Vagina (tissue), 2 donors: ENCODE results near the gene ROM1.
A peak's percentile ranks its signal among the peaks of the same experiment; 100 is the strongest.

Source experiments
- CTCF ChIP-seq, 3 experiments: fragments of 450-650 bp in 2 of 3; fragments of 200-600 bp in 1 of 3; sonication (generic) in 1 of 3; IDR thresholded peaks; one replicate each; pipeline ENCODE4 v1.5.1; 2017 to 2019; ENCODE audit warnings: antibody characterized with exemption in 3 of 3, mild to moderate bottlenecking in 2 of 3, moderate library complexity in 2 of 3
- POLR2A ChIP-seq, 2 donors: fragments of 450-650 bp; IDR thresholded peaks; one replicate each; pipeline ENCODE4 v1.6.1; 2017; ENCODE audit warnings: antibody characterized with exemption in 2 of 2, mild to moderate bottlenecking in 2 of 2, moderate library complexity in 2 of 2

- TF ChIP-seq CTCF (IDR thresholded peaks at IDR 0.05) = no peak
- TF ChIP-seq POLR2A (IDR thresholded peaks at IDR 0.05) = peak in 1 of 2 donors; percentile 22
These were observed 1.2 kb upstream of the ROM1 start for GRCh38 chr11:62611705-62612365.
